ENCODE measurements around the gene CABP7.

The CABP7 gene

GRCh38 chr22:29719899-29720645 is at the start of gene CABP7:
TSS of gene CABP7 (plus strand) at chr22:29720003. CDS start at chr22:29720425, 422 bp downstream.
- no peak for DNase-seq (ENCODE audit: low read depth)

GRCh38 chr22:29670626-29671025 is 49.2 kb upstream of the CABP7 start:
- DNase-seq (ENCODE audit: low read depth), result no peak

GRCh38 chr22:29673361-29674066 is 46.3 kb upstream of the CABP7 start:
- DNase-seq (ENCODE audit: low read depth), result no peak

- no peak for DNase-seq (ENCODE audit: low read depth)
These were observed 45.7 kb upstream of the CABP7 start for GRCh38 chr22:29674121-29674520.

GRCh38 chr22:29679316-29679715 is 40.5 kb upstream of the CABP7 start:
- no peak for DNase-seq (ENCODE audit: low read depth)

GRCh38 chr22:29683536-29683935 is 36.3 kb upstream of the CABP7 start:
- no peak for DNase-seq (ENCODE audit: low read depth)

- DNase-seq (ENCODE audit: low read depth), result no peak
These were observed 35.6 kb upstream of the CABP7 start for GRCh38 chr22:29684244-29684643.

- no peak for DNase-seq (ENCODE audit: low read depth)
These were observed 30.5 kb upstream of the CABP7 start for GRCh38 chr22:29689206-29689879.

GRCh38 chr22:29689880-29690213 is 30.0 kb upstream of the CABP7 start:
- no peak for DNase-seq (ENCODE audit: low read depth)

GRCh38 chr22:29690476-29690875 is 29.3 kb upstream of the CABP7 start:
- no peak for DNase-seq (ENCODE audit: low read depth)

GRCh38 chr22:29691636-29692326 is 28.0 kb upstream of the CABP7 start:
- DNase-seq (ENCODE audit: low read depth), result no peak

GRCh38 chr22:29692327-29692640 is 27.5 kb upstream of the CABP7 start:
- no peak for DNase-seq (ENCODE audit: low read depth)

GRCh38 chr22:29693161-29693560 is 26.6 kb upstream of the CABP7 start:
- DNase-seq (ENCODE audit: low read depth), result no peak

GRCh38 chr22:29693671-29694070 is 26.1 kb upstream of the CABP7 start:
- DNase-seq (ENCODE audit: low read depth), result no peak

GRCh38 chr22:29695129-29695926 is 24.5 kb upstream of the CABP7 start:
- no peak for DNase-seq (ENCODE audit: low read depth)

- DNase-seq (ENCODE audit: low read depth), result no peak
These were observed 21.8 kb upstream of the CABP7 start for GRCh38 chr22:29697853-29698598.

GRCh38 chr22:29700206-29700899 is 19.4 kb upstream of the CABP7 start:
- DNase-seq (ENCODE audit: low read depth), result no peak

- DNase-seq (ENCODE audit: low read depth), result no peak
These were observed 19.0 kb upstream of the CABP7 start for GRCh38 chr22:29700900-29701154.

- no peak for DNase-seq (ENCODE audit: low read depth)
These were observed 18.4 kb upstream of the CABP7 start for GRCh38 chr22:29701155-29701999.

All from stimulated activated CD8-positive, alpha-beta memory T cell treated with anti-CD3 and anti-CD28 coated beads, Interleukin-15, amount 100 ng/mL, for 1 hour (primary cell).